ENCODE data around the gene SEC61A1.
A peak's percentile ranks its signal among the peaks of the same experiment; 100 is the strongest.

Gene SEC61A1

GRCh38 chr3:128060473-128061381 is 8.5 kb downstream of the SEC61A1 start:
- DNase-seq = no peak

- DNase-seq = no peak
These were observed 10.0 kb downstream of the SEC61A1 start for GRCh38 chr3:128062033-128062745.

GRCh38 chr3:128063865-128064264 is 11.6 kb downstream of the SEC61A1 start:
- no peak for DNase-seq

GRCh38 chr3:128064962-128065361 is 12.7 kb downstream of the SEC61A1 start:
- DNase-seq = no peak

- DNase-seq = no peak
These were observed 13.9 kb downstream of the SEC61A1 start for GRCh38 chr3:128066114-128066513.

- no peak for DNase-seq
These were observed 14.4 kb downstream of the SEC61A1 start for GRCh38 chr3:128066676-128067075.

- no peak for DNase-seq
These were observed 15.3 kb downstream of the SEC61A1 start for GRCh38 chr3:128067489-128067888.

- peak; percentile 50 for DNase-seq
These were observed 16.0 kb downstream of the SEC61A1 start for GRCh38 chr3:128068156-128068620.

GRCh38 chr3:128069271-128069670 is 17.0 kb downstream of the SEC61A1 start:
- DNase-seq = no peak

- DNase-seq = no peak
These were observed 18.8 kb downstream of the SEC61A1 start for GRCh38 chr3:128070898-128071591.

GRCh38 chr3:128071771-128072453 is 19.7 kb downstream of the SEC61A1 start:
- DNase-seq = no peak

- DNase-seq = no peak
These were observed 20.4 kb downstream of the SEC61A1 start for GRCh38 chr3:128072454-128073184.

- DNase-seq = no peak
These were observed 21.0 kb downstream of the SEC61A1 start for GRCh38 chr3:128073185-128073725.

GRCh38 chr3:128073807-128074206 is 21.6 kb downstream of the SEC61A1 start:
- no peak for DNase-seq

GRCh38 chr3:128074851-128075521 is 22.7 kb downstream of the SEC61A1 start:
- DNase-seq = no peak

- DNase-seq = peak; percentile 97
These were observed 23.6 kb downstream of the SEC61A1 start for GRCh38 chr3:128075522-128076482.

- DNase-seq = peak; percentile 68
These were observed 24.4 kb downstream of the SEC61A1 start for GRCh38 chr3:128076483-128077201.

GRCh38 chr3:128077202-128077624 is 25.0 kb downstream of the SEC61A1 start:
- peak; percentile 47 for DNase-seq

GRCh38 chr3:128077665-128078064 is 25.4 kb downstream of the SEC61A1 start:
- no peak for DNase-seq

All from eye (tissue), 1 donor.